ENCODE measurements around the gene PDE4D. TPM values are rescaled to one million over a fixed set of nuclear protein-coding genes. Genes with fewer than 3 reads are reported as not detected.
A peak's percentile ranks its signal among the peaks of the same experiment; 100 is the strongest.

The PDE4D gene
- polyA plus RNA-seq, 1 donor (not counting 4 experiments of a cell fraction or from before 2014, with no cell fraction given), result 3.6 TPM

DNA sequence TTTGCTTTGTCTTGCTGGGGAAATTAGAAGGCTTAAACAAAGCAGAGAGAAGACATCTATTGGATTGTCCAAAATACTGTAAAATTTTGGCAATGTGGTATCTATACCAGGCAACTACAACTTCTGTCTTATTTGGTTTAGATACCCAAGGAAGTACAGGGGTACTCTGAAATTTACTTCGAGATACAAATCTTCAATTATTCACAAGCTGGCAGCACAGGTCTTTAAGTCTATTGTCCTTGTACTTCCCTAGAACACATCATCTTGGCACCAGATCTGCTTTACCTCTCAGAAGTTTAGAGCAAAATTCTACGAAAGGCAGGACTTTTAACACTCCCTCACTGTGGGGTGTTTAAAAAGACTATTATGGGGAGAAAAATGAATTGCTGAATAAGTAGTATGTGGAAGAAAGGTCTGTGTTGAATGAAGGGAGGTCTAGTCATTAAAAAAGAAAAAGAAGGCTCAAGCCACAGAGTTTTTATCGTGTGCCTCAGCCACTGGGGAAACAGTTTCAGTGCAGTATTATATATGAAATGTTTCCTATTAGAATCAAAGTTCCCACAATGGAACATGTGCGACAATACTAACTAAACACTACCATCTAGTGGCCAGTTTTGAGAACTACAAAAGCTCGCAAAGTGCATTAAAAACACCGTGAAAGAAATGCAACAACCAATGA lies 93.7 kb downstream of the PDE4D start:
- H3K9me3 ChIP-seq (ENCODE audit: control insufficient read depth, low read depth, low read length), result no peaks in the 10 kb centered on the region
- H3K27me3 ChIP-seq (ENCODE audit: control insufficient read depth, extremely low read depth, insufficient read depth, low read length), result no peaks in the 10 kb centered on the region
- DNase-seq (ENCODE audit: low read depth, low spot score) (no peak), FAIRE-seq (peak; percentile 67)
- peak overlapping the region in 2 of 3 experiments; percentile 32 to 57 for H3K4me3 ChIP-seq (ENCODE audit: control insufficient read depth in 2 of 3, extremely low read depth in 1 of 3, insufficient read depth in 2 of 3, low read depth in 1 of 3, low read length in 3 of 3)
- H3K9me1 ChIP-seq (ENCODE audit: control insufficient read depth, extremely low read depth, insufficient read depth, low read length), result no peaks in the 10 kb centered on the region
- peak overlapping the region; percentile 96 for H3K4me2 ChIP-seq (ENCODE audit: control insufficient read depth, extremely low read depth, insufficient read depth, low read depth, low read length)
- H4K20me1 ChIP-seq (ENCODE audit: control insufficient read depth, extremely low read depth, insufficient read depth, low read length), result no peaks in the 10 kb centered on the region
- peaks cover 16% of the 10 kb centered on the region for H3K4me1 ChIP-seq (ENCODE audit: control insufficient read depth, extremely low read depth, insufficient read depth, low read length)
- peak overlapping the region; percentile 74 for H3K27ac ChIP-seq (ENCODE audit: control insufficient read depth, insufficient read depth, low read length)
- no peaks in the 10 kb centered on the region for H3K79me2 ChIP-seq (ENCODE audit: control insufficient read depth, insufficient read depth, low read length)
- peak overlapping the region; percentile 46 for H2AFZ ChIP-seq (ENCODE audit: control insufficient read depth, low read length)
- dilution Hi-C loops (cut with MboI; ENCODE audit: extremely low pct_ligation_motif_present, low sequenced_read_pairs), result no loop called here
- no peaks in the 10 kb centered on the region for H3K36me3 ChIP-seq (ENCODE audit: control insufficient read depth in 2 of 2, extremely low read depth in 1 of 2, insufficient read depth in 2 of 2, low read length in 2 of 2)
- H3K9ac ChIP-seq (ENCODE audit: control insufficient read depth, extremely low read depth, insufficient read depth, low read length), result peak overlapping the region; percentile 64
- TF ChIP-seq CTCF (optimal IDR thresholded peaks at IDR 0.05 in 1 of 3, IDR thresholded peaks at IDR 0.05 in 1 of 3, conservative IDR thresholded peaks at IDR 0.05 in 1 of 3; ENCODE audit: extremely low read depth in 1 of 3, insufficient read depth in 2 of 3, low read length in 3 of 3), result peak in 2 of 3 experiments; percentile 37 to 63
- no peak for TF ChIP-seq EZH2 (IDR thresholded peaks at IDR 0.05; ENCODE audit: low read length)

GRCh38 chr5:59798862-59799667 lies 94.5 kb downstream of the PDE4D start:
- H3K79me2 ChIP-seq (ENCODE audit: control insufficient read depth, insufficient read depth, low read length), result no peaks in the 10 kb centered on the region
- peak overlapping the region; percentile 64 for H3K9ac ChIP-seq (ENCODE audit: control insufficient read depth, extremely low read depth, insufficient read depth, low read length)
- peak overlapping the region in 2 of 3 experiments; percentile 57 to 60 for H3K4me3 ChIP-seq (ENCODE audit: control insufficient read depth in 2 of 3, extremely low read depth in 1 of 3, insufficient read depth in 2 of 3, low read depth in 1 of 3, low read length in 3 of 3)
- no peak for FAIRE-seq
- dilution Hi-C loops (cut with MboI; ENCODE audit: extremely low pct_ligation_motif_present, low sequenced_read_pairs), result no loop called here
- peak overlapping the region; percentile 96 for H3K4me2 ChIP-seq (ENCODE audit: control insufficient read depth, extremely low read depth, insufficient read depth, low read depth, low read length)
- no peaks in the 10 kb centered on the region for H4K20me1 ChIP-seq (ENCODE audit: control insufficient read depth, extremely low read depth, insufficient read depth, low read length)
- H2AFZ ChIP-seq (ENCODE audit: control insufficient read depth, low read length), result peak overlapping the region; percentile 75
- DNase-seq (ENCODE audit: low read depth, low spot score), result no peak
- H3K27me3 ChIP-seq (ENCODE audit: control insufficient read depth, extremely low read depth, insufficient read depth, low read length), result no peaks in the 10 kb centered on the region
- no peaks in the 10 kb centered on the region for H3K9me3 ChIP-seq (ENCODE audit: control insufficient read depth, low read depth, low read length)
- peaks cover 18% of the 10 kb centered on the region for H3K4me1 ChIP-seq (ENCODE audit: control insufficient read depth, extremely low read depth, insufficient read depth, low read length)
- H3K27ac ChIP-seq (ENCODE audit: control insufficient read depth, insufficient read depth, low read length), result peak overlapping the region; percentile 74
- H3K9me1 ChIP-seq (ENCODE audit: control insufficient read depth, extremely low read depth, insufficient read depth, low read length), result no peaks in the 10 kb centered on the region
- H3K36me3 ChIP-seq (ENCODE audit: control insufficient read depth in 2 of 2, extremely low read depth in 1 of 2, insufficient read depth in 2 of 2, low read length in 2 of 2), result no peaks in the 10 kb centered on the region
- no peak for TF ChIP-seq CTCF (optimal IDR thresholded peaks at IDR 0.05 in 1 of 3, IDR thresholded peaks at IDR 0.05 in 1 of 3, conservative IDR thresholded peaks at IDR 0.05 in 1 of 3; ENCODE audit: extremely low read depth in 1 of 3, insufficient read depth in 2 of 3, low read length in 3 of 3)
- no peak for TF ChIP-seq EZH2 (IDR thresholded peaks at IDR 0.05; ENCODE audit: low read length)
